ENCODE data around the gene STAG1.
A peak's percentile ranks its signal among the peaks of the same experiment; 100 is the strongest.
"Not testable (repeated sequence)": the region's sequence is repeated elsewhere in the genome, so short reads cannot be mapped to it uniquely, and the experiment has no call there.

Gene STAG1

GRCh38 chr3:136745916-136746315, 6.3 kb downstream of the STAG1 start:
- no peak for DNase-seq (ENCODE audit: low spot score)

GRCh38 chr3:136741063-136741462, 11.1 kb downstream of the STAG1 start:
- DNase-seq (ENCODE audit: low spot score) = no peak

GRCh38 chr3:136740351-136740958, 11.7 kb downstream of the STAG1 start:
- DNase-seq (ENCODE audit: low spot score) = no peak

- not testable (repeated sequence) for DNase-seq (ENCODE audit: low spot score)
These were observed 15.2 kb downstream of the STAG1 start for GRCh38 chr3:136736950-136737349.

- no peak for DNase-seq (ENCODE audit: low spot score)
These were observed 17.1 kb downstream of the STAG1 start for GRCh38 chr3:136735103-136735502.

GRCh38 chr3:136734382-136735070, 17.7 kb downstream of the STAG1 start:
- DNase-seq (ENCODE audit: low spot score) = no peak

GRCh38 chr3:136733317-136733833, 18.8 kb downstream of the STAG1 start:
- no peak for DNase-seq (ENCODE audit: low spot score)

- DNase-seq (ENCODE audit: low spot score) = no peak
These were observed 20.8 kb downstream of the STAG1 start for GRCh38 chr3:136731274-136731884.

- no peak for DNase-seq (ENCODE audit: low spot score)
These were observed 21.4 kb downstream of the STAG1 start for GRCh38 chr3:136730595-136731273.

- peak; percentile 29 for DNase-seq (ENCODE audit: low spot score)
These were observed 23.3 kb downstream of the STAG1 start for GRCh38 chr3:136728918-136729317.

GRCh38 chr3:136728473-136728872, 23.7 kb downstream of the STAG1 start:
- no peak for DNase-seq (ENCODE audit: low spot score)

- DNase-seq (ENCODE audit: low spot score) = no peak
These were observed 26.7 kb downstream of the STAG1 start for GRCh38 chr3:136725468-136725867.

GRCh38 chr3:136722916-136723315, 29.3 kb downstream of the STAG1 start:
- not testable (repeated sequence) for DNase-seq (ENCODE audit: low spot score)

GRCh38 chr3:136722399-136722798, 29.8 kb downstream of the STAG1 start:
- DNase-seq (ENCODE audit: low spot score) = not testable (repeated sequence)

- DNase-seq (ENCODE audit: low spot score) = no peak
These were observed 32.1 kb downstream of the STAG1 start for GRCh38 chr3:136720091-136720490.

GRCh38 chr3:136716629-136717028, 35.5 kb downstream of the STAG1 start:
- no peak for DNase-seq (ENCODE audit: low spot score)

GRCh38 chr3:136714020-136714419, 38.2 kb downstream of the STAG1 start:
- DNase-seq (ENCODE audit: low spot score) = no peak

- no peak for DNase-seq (ENCODE audit: low spot score)
These were observed 39.2 kb downstream of the STAG1 start for GRCh38 chr3:136712941-136713340.

GRCh38 chr3:136711888-136712287, 40.3 kb downstream of the STAG1 start:
- DNase-seq (ENCODE audit: low spot score) = not testable (repeated sequence)

GRCh38 chr3:136711277-136711676, 40.9 kb downstream of the STAG1 start:
- no peak for DNase-seq (ENCODE audit: low spot score)

- DNase-seq (ENCODE audit: low spot score) = not testable (repeated sequence)
These were observed 42.4 kb downstream of the STAG1 start for GRCh38 chr3:136709775-136710174.

GRCh38 chr3:136708333-136708985, 43.7 kb downstream of the STAG1 start:
- DNase-seq (ENCODE audit: low spot score) = no peak

Measured in hepatic stellate cell (primary cell).